Measurements from ENCODE around the gene DCTPP1. TPM values are rescaled to one million over a fixed set of nuclear protein-coding genes. Genes with fewer than 3 reads are reported as not detected.
A peak's percentile ranks its signal among the peaks of the same experiment; 100 is the strongest.

The DCTPP1 gene
- total and polyA plus RNA-seq, 2 of the 13 experiments (the other 11 are each of a cell fraction or from before 2014, with no cell fraction given), result 54.8 to 74.4 TPM

- no peak for TF ChIP-seq TSC22D2 (CRISPR knock-in tag; IDR thresholded peaks at IDR 0.05; ENCODE audit: borderline replicate concordance)
- no peak for TF ChIP-seq ZFP90 (CRISPR knock-in tag; IDR thresholded peaks at IDR 0.05; ENCODE audit: borderline replicate concordance)
- TF ChIP-seq ZBTB8A (CRISPR knock-in tag; IDR thresholded peaks at IDR 0.05; ENCODE audit: borderline replicate concordance, low read depth), result no peak
- peak; percentile 73 for TF ChIP-seq HOXA3 (CRISPR knock-in tag; IDR thresholded peaks at IDR 0.05)
- TF ChIP-seq ONECUT2 (CRISPR knock-in tag; IDR thresholded peaks at IDR 0.05), result no peak
- peak; percentile 30; the same call in 1 of the 2 replicates for TF ChIP-seq ZNF335 (CRISPR knock-in tag; IDR thresholded peaks at IDR 0.05)
- TF ChIP-seq PTBP1 (IDR thresholded peaks at IDR 0.05; ENCODE audit: low read depth, low read length, poor library complexity, severe bottlenecking), result no peak
- TF ChIP-seq ZNF563 (CRISPR knock-in tag; IDR thresholded peaks at IDR 0.05), result no peak
- TF ChIP-seq ZNF652 (CRISPR knock-in tag; IDR thresholded peaks at IDR 0.05; ENCODE audit: borderline replicate concordance, low read depth), result peak; percentile 60; the same call in 1 of the 2 replicates
- TF ChIP-seq PITX1 (CRISPR knock-in tag; IDR thresholded peaks at IDR 0.05), result peak; percentile 66; the same call in 1 of the 2 replicates
- no peak for TF ChIP-seq NR3C1 (CRISPR knock-in tag; IDR thresholded peaks at IDR 0.05)
- no peak; the same call in 1 of the 2 replicates for TF ChIP-seq ZNF761 (CRISPR knock-in tag; conservative IDR thresholded peaks at IDR 0.05)
- TF ChIP-seq ZNF576 (CRISPR knock-in tag; IDR thresholded peaks at IDR 0.05), result 0 out of 2 replicates have a peak, but pooled peaks have one; percentile 10
- no peak for TF ChIP-seq SOX6 (IDR thresholded peaks at IDR 0.05)
- TF ChIP-seq SOX6 (CRISPR knock-in tag; IDR thresholded peaks at IDR 0.05), result peak; percentile 67
- no peak for TF ChIP-seq ZNF589 (CRISPR knock-in tag; conservative IDR thresholded peaks at IDR 0.05)
- TF ChIP-seq NR2F6 (IDR thresholded peaks at IDR 0.05), result no peak
- TF ChIP-seq NR2F6 (CRISPR knock-in tag; IDR thresholded peaks at IDR 0.05), result no peak; the same call in 1 of the 2 replicates
- TF ChIP-seq TOPORS (CRISPR knock-in tag; IDR thresholded peaks at IDR 0.05), result no peak
- TF ChIP-seq ZNF280B (CRISPR knock-in tag; IDR thresholded peaks at IDR 0.05; ENCODE audit: borderline replicate concordance), result no peak; the same call in 1 of the 2 replicates
- TF ChIP-seq HMG20A (CRISPR knock-in tag; IDR thresholded peaks at IDR 0.05; ENCODE audit: borderline replicate concordance), result no peak
- TF ChIP-seq ZNF709 (CRISPR knock-in tag; IDR thresholded peaks at IDR 0.05), result no peak
- no peak for TF ChIP-seq TCF7 (IDR thresholded peaks at IDR 0.05; ENCODE audit: low read depth)
- no peak for TF ChIP-seq HINFP (CRISPR knock-in tag; IDR thresholded peaks at IDR 0.05; ENCODE audit: low read depth)
- no peak for TF ChIP-seq NFKBIZ (CRISPR knock-in tag; IDR thresholded peaks at IDR 0.05)
- TF ChIP-seq ZNF792 (CRISPR knock-in tag; IDR thresholded peaks at IDR 0.05), result peak; percentile 94
- no peak for TF ChIP-seq DMTF1 (CRISPR knock-in tag; IDR thresholded peaks at IDR 0.05)
These were observed 20.4 kb downstream of the DCTPP1 start (continued) for GRCh38 chr16:30409125-30410060.

All from HepG2 (cell line).